ENCODE data around the gene MPIG6B.

Gene MPIG6B

DNA sequence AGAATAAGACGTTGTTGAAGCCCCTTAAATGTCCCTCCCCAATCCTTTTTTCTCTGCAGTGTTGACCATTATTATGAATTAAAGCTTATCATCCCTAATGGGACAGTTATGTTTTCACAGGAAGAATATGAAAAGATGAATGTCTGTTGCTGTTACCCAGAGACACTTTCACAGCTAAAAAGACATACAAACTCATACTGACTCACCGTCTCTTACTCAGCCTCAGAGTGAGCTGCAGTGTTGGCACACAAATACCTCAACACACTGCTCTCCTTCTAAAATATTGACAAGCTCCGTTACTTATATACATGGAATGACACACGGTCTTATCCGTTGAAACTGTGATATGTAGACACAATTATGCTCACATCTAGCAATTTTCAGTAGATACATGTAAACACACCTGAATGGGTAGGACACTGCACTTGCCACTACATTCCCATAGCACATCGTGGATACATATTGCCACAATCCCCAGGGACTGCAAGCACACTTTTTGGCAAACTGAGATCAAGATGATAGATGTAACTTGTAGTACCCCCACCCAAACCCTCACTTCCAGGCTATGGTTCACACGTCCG lies 29.7 kb downstream of the MPIG6B start:
- peak; percentile 94 for ATAC-seq
- TF ChIP-seq POU6F1 (CRISPR knock-in tag; IDR thresholded peaks at IDR 0.05; ENCODE audit: borderline replicate concordance, low read depth) (no peak), CSDC2 (CRISPR knock-in tag; IDR thresholded peaks at IDR 0.05) (no peak), OSR1 (CRISPR knock-in tag; IDR thresholded peaks at IDR 0.05) (no peak), ZNF8 (CRISPR knock-in tag; IDR thresholded peaks at IDR 0.05) (no peak), ISL1 (CRISPR knock-in tag; IDR thresholded peaks at IDR 0.05) (no peak)

DNA sequence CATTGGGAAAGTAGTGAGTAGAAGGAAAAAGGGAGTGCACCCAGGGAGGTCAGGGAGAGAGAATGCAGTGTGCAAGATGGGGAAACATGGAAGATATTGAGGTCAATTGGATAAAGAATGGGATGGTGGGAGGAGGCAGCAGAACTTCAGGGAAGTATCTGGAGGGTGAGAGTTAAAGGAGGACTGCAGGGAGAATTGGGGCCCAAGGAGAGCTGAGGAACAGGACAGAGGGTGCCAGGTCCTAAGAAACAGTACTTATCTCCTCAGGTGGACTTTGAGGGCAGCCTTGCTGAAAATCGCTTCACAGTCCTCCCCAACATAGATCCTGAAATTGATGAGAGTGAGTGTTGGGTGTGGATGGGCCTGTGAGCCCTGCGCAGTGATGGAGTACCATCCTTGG lies 35.1 kb downstream of the MPIG6B start:
- no peak for ATAC-seq
- TF ChIP-seq CSDC2 (CRISPR knock-in tag; IDR thresholded peaks at IDR 0.05): no peak
- TF ChIP-seq ZNF8 (CRISPR knock-in tag; IDR thresholded peaks at IDR 0.05): no peak
- no peak for TF ChIP-seq ZNF70 (CRISPR knock-in tag; IDR thresholded peaks at IDR 0.05)
- TF ChIP-seq ESRRG (CRISPR knock-in tag; IDR thresholded peaks at IDR 0.05): no peak
- TF ChIP-seq ZC3H10 (CRISPR knock-in tag; IDR thresholded peaks at IDR 0.05): no peak
- no peak for TF ChIP-seq POU6F1 (CRISPR knock-in tag; IDR thresholded peaks at IDR 0.05; ENCODE audit: borderline replicate concordance, low read depth)
- TF ChIP-seq ZNF565 (CRISPR knock-in tag; conservative IDR thresholded peaks at IDR 0.05; ENCODE audit: low read depth): no peak
- no peak for TF ChIP-seq TSHZ2 (CRISPR knock-in tag; IDR thresholded peaks at IDR 0.05)
- TF ChIP-seq ARNTL (CRISPR knock-in tag; IDR thresholded peaks at IDR 0.05; ENCODE audit: borderline replicate concordance, low read depth): no peak
- no peak for TF ChIP-seq ZFP30 (CRISPR knock-in tag; IDR thresholded peaks at IDR 0.05)
- no peak for TF ChIP-seq GLIS3 (CRISPR knock-in tag; IDR thresholded peaks at IDR 0.05)
- TF ChIP-seq TCF4 (CRISPR knock-in tag; IDR thresholded peaks at IDR 0.05; ENCODE audit: borderline replicate concordance): no peak
- TF ChIP-seq TOX (CRISPR knock-in tag; IDR thresholded peaks at IDR 0.05; ENCODE audit: borderline replicate concordance): no peak
- TF ChIP-seq PPARA (CRISPR knock-in tag; IDR thresholded peaks at IDR 0.05; ENCODE audit: borderline replicate concordance): no peak

- no peak for ATAC-seq
- TF ChIP-seq CSDC2 (CRISPR knock-in tag; IDR thresholded peaks at IDR 0.05) (no peak), ZC3H10 (CRISPR knock-in tag; IDR thresholded peaks at IDR 0.05) (no peak), TSHZ2 (CRISPR knock-in tag; IDR thresholded peaks at IDR 0.05) (no peak), PATZ1 (CRISPR knock-in tag; IDR thresholded peaks at IDR 0.05; ENCODE audit: borderline replicate concordance) (no peak)
These were observed 37.6 kb downstream of the MPIG6B start for GRCh38 chr6:31760790-31761189.
